DMS153 treated with DMSO at 0.1 percent for 48 hours (cell line): ENCODE results near the gene SCPEP1.
"Not testable (repeated sequence)": the region's sequence is repeated elsewhere in the genome, so short reads cannot be mapped to it uniquely, and the experiment has no call there.

ENCODE experiments used
- DNase-seq: peaks from one replicate; lab custom pipeline; 2025; ENCODE audit not compliant: unreplicated experiment; lab: John Stamatoyannopoulos, UW

SCPEP1 gene

DNA sequence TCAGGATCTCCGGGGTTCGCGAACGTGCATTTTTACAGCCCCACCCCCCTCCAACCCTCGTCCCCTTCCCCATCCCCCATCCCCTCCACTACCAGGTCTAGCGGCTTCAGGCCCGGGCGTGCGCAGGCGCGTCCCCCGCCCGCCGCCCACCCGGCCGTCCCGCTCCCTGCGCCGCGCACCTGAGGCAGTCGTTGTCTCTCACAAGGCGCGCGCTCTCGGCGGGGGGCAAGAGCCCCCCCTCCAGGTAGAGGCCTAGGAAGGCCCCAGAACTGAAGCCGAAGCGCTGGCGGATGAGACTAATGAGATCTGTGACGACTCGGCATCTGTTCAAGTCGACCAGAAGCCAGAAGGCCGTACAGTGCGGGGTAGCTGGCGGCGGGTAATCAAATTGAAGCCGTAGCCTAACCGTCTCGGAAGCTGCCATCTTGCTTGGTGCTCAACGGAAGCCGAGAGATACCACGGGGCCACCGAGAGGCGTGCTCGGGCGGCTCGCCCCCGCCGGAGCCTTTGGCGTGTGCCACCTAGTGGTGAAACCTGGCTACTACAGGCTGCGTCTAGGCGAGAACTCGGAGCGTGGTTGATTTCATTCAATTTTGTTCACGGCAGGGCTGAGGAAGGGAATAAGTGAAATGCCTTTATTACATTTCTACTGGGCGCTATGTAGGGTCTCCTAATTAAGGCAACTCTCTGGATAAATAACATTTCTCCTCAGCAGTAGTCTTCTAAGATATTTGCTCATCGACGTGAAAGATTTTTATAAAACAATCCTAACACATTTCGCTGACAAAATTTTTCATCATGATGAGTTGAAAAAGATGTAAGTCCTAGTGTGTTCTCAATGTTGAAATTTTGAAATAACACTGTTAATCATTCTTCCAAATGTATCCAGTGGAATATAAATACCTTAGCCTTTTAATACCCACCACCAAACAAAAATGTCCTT lies 17.1 kb upstream of the SCPEP1 start, which contains the start of gene COIL:
COIL (minus strand) TSS at position 455 of the 943 bp plus-strand sequence; CDS start at position 424, 31 bp downstream.
- peak; percentile 84 for DNase-seq

DNA sequence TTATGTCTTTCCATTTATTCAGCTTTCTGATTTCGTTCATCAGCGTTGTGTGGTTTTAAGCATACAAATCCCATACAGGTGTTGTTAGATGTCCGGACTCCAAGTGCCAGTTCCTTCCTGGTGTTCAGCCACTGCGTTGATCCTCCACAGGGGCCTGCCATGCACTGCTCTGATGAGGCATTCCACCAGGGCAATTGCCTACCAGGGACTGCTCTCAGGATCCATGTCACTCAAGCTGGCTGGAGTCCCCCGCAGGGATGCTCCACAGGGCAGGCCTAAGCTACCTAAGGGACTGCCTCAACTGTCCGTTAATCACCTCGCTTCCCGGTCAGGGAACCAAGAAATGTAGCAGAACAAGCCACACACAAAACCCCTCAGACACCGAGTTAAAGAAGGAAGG lies 12.7 kb upstream of the SCPEP1 start:
- not testable (repeated sequence) for DNase-seq

DNA sequence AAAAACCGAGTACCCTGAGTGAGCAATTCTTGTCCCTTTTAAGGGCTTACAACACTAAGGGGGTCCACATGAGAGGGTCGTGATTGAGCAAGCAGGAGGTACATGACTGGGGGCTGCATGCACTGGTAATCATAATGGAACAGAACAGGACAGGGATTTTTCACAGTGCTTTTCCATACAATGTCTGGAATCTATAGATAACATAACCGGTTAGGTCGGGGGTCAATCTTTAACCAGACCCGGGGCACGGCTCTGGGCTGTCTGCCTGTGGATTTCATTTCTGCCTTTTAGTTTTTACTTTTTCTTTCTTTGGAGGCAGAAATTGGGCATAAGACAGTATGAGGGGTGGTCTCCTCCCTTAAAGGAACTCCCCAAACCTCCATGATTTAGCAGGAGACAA lies 12.2 kb upstream of the SCPEP1 start:
- DNase-seq, result not testable (repeated sequence)

DNA sequence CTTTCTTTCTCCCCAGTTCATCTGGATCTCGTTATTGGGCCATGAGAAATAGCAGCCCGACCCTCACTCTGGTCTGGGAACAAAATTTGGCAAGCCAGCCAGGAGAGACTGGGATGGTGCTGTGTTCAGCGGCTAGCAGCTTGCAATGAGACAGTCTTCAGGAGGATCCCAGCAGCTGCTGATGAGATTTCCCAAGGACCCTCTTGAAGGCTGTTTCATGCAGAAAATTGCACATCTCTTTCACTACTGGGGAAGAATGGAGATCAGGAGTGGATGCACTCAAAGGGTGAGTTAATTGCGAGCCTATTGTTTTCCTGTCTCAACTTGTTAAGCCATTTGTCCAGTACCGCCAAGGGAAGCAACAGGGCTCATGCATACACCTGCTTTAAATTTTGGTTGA lies 11.6 kb upstream of the SCPEP1 start:
- DNase-seq, result peak; percentile 50

DNA sequence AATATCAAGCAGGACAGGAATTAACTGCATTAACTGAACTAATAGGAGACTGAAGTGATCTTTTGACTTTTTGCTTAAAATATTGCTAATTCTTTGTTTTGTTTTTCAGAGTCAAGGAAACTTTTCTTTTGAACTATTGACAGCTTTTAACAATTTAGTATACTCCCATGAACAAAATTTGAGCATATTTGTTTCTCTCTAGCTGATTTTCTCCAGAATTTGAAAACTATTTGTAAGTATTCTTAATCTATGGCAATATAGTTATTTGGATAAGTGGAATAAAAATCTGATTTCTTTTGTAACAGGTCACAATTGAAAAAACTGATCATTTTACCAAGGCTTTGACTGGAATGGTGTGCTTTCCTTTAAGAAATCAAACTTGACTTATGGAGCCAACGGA lies 7.0 kb upstream of the SCPEP1 start:
- DNase-seq, result no peak

DNA sequence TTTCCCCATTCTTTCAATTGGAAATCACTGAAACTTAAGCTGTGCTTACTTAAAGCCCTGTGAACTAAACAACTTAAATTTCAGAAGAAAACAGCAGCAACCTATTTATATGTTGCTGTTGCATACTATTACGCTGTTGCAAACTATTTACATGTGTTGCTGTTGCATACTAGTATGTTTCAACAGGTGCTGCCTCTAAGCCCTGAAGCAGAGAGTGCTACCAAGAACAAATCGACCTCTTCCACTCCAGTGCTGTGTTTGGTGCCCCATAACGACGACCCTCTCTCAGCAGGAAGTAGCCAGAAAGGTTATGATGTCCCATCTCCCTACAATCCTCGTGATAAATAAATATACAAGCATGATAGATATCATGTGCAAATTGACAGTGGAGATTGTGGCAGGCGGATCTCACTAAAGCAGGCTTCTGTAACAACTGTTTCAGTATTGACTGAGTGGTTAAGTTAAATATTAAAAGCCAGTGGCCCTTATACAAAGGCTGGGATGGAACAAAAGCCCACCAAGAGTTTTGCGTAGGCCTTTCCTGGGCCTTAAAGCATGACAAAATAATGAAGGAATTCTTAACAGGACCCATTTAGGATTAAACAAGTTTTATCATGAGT lies 5.7 kb upstream of the SCPEP1 start:
- no peak for DNase-seq

DNA sequence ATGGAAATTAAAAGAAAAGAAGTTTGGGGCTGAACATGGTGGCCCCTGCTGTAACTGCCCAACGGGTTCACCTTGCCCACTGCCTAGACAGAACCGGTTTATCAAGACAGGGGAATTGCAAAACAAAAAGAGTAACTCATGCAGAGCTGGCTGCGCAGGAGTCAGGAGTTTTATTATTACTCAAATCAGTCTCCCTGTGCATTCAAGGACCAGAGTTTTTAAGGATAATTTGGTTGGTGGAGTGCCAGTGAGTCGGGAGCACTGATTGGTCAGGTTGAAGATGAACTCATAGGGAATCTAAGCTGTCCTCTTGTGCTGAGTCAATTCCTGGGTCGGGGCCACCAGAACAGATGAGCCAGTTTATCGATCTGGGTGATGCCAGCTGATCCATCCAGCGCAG lies 4.4 kb upstream of the SCPEP1 start:
- no peak for DNase-seq

DNA sequence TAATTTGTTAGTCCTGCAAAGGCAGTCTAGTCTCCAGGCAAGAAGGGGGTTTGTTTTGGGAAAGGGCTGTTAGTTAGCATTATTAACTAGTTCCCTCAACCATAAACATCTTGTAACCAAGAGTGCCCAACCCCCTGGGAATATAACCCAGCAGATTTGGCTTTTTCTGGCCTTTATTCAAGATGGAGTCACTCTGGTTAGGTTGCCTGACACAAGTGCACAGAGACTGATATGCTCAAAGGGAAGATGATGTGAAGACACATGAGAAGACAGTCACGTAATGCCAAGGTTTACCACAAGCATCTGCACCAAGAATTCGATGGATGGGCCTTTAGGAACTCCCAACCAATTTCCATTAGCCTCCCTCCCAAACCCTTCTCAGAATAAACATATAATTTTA lies 3.9 kb upstream of the SCPEP1 start:
- no peak for DNase-seq

DNA sequence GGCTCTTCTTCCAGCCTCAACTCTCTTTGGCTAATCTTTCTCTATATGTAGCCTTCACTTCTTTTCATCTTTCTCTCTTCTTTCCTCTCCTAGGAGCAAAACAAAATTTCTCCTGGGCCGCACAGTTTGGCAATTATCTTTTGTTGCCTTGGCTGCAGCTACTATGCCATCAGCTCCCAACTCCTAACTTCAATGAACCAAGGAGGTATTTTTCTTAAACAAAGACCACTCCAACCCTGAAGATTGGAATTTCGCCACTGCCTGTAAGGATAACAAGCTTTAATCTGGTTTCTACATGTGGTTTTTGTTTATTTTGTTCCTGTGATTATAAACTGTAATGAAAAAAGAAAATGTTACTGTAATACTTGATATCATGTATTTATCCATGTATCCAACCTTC lies 2.3 kb upstream of the SCPEP1 start:
- no peak for DNase-seq

DNA sequence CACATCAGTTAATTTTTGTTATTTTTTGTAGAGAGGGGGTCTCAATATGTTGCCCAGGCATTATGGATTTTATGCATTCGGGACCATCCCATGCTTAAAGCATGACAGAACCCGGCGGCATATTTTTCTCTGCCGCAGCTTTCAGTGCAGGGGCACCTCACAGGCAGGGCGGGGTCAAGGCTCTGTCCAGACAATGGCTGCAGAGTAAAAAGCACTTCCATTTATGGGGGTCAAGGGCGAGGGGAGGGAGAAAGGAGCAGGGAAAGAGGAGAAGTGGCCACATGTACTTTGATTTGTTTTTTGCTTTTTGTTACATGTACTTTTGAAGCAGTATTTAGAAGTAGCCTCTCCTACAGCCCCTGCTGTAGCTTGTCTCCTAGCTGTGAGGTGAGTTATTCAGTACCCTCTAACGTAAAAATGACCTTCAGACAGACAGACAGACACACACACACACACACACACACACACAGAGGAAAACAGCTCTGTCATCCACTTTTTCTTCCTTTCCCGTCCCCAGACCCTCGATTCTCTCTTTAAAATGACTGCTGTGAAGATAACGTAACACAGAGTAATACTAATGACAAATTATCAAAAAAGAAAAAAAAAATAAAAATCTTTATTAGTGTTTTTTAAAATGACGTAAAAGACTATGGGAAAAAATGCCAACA lies 856 bp upstream of the SCPEP1 start:
- DNase-seq, result no peak

DNA sequence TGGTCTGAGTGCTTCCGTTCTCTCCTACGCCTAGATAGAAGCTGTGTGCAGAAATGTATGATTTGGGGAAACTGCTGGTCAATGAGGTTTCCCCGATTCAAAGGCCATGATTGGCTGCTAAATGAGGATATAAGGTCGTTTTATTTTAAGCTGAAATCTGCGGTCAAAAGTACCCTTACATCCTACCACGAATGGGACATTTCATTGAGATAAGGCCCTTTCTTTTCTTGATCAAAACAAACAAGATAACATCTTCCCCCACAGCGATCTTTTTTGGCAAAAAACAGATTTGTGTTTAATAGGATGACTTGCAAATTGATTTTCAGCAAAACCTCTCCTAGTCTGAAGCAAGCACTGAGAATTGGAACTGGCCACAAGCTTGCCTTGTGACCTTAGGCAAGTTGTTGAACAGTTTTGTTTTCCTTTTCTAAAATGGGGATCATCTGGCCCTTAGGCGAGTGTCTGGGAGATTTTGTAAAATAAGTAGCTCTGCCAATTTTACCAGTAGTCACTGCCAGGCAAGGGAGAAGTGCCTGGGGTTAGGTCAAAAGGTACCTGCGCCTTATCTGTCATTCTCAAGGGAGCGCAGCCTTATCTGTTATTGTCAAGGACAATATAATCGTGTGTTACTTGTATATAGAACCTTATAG lies 635 bp downstream of the SCPEP1 start:
- no peak for DNase-seq

DNA sequence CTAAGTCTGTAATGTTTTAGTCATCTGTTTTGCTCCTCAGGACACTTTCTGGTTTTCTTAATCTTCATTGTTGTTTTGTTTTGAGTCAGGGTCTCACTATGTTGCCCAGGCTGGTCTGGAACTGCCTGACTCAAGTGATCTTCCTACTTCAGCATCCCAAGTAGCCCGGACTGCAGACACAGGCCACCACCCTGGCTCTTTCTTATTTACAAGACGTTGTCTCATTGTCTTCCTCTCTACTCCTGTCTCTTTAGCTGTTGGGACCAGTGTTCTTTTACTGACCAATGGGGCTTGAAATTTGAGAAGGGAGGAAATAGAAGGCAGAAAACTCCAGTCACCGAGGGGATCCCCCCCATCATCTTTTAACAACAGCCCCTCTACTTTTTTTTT lies 1.2 kb downstream of the SCPEP1 start:
- DNase-seq, result no peak

DNA sequence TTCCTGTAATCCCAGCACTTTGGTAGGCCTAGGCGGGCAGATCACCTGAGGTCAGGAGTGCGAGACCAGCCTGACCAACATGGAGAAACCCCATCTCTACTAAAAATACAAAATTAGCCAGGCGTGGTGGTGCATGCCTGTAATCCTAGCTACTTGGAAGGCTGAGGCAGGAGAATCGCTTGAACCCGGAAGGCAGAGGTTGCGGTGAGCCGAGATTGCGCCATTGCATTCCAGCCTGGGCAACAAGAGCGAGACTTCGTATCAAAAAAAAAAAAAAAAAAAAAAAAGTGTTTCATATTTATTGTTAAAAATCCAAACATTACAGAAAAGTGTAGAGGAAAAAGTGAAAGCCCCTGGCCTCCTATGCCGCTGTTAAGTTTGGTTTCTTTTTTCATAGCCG lies 2.6 kb downstream of the SCPEP1 start:
- not testable (repeated sequence) for DNase-seq

DNA sequence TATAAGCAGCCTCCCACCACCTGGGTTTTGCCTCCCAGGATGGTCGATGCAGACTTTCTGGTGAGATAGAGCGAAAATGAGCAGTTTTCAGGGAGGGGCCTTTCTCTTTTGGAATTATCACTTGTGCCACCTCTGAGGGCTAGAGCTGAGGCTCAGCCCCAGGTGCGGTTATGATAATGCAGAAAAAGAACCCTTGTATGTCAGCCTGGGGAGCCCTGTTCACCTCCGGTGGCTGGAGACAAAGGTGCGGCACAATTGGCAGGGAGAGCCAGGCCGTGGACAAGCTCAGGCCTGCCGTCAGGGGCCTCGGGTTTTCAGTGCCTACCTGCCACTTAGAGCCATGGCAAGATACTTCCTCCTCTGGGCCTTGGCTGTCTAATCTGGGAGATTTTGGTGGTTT lies 4.4 kb downstream of the SCPEP1 start:
- peak; percentile 88 for DNase-seq

DNA sequence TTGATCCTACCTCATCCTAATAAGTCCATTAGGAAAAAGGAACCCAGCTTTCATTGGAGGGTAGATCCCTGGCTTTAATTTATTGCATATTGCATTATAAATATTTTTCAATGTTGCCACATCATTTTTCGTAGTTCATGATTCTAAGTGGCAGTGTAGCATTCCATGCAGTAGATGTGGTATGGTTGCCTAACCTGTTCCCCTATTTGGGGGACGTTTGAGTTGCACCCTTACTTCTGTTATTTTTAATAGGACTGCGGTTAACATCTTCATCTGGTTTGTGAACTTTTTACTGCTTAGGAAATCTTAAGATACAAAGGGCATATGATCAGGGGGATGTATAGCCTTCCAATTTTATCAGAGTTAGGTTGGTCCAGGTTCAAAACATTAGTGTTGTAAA lies 5.4 kb downstream of the SCPEP1 start:
- no peak for DNase-seq

DNA sequence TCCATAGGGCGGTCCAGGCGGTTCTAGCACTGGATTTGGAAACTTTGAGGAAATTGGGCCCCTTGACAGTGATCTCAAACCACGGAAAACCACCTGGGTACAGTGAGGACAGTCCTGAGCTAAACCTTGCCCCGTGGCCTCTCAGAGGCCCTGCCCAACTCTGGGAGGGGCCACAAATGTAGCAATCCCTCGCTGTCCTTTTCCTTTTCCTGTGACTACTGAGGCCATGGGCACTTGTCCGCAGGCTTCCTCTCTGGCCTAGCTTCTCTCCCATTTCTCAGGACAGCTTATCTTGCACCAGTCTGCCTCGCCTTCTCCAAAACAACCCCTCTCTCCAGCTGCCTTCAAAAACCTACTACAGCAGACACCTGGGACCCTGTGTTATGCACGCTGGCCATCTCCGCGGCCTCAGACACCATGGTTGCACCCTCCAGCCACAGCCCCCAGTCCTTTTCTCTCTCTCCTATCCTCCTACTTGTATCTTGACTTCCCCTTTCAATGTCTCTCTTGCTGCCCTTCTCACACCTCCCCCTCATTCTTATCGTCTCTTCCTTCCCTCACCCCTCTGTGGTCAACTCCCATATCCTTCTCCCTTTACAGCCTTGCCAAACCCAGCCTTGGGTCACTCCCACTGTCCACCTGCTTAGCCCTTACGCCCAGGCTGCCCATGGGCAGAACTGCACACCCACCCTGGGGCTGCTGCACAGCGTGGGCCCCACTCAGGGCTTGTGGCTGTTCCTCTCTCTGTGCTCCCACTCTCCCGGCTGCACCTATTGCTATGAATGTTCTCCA lies 7.6 kb downstream of the SCPEP1 start:
- DNase-seq, result no peak

DNA sequence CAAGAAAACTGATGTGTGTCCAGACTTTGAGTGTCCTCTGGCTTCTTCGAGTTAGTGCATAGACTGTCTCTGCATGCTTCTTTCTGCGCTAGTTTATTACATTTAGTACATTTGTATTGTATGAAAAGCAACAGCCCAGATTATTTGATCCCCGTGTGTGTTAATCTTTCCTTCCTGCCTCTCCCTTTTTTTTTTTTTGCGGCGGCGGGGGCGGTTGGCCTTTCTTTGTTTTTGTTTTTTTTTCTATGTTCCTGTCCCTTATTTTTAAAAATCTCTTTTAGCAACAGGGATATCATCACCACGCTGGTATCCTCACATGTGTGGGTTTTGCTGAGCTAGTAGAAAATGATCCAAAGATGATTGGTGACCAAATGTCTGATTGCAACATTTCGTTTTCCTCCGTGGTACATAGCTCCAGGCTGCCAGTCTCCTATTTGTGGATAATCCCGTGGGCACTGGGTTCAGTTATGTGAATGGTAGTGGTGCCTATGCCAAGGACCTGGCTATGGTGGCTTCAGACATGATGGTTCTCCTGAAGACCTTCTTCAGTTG lies 9.4 kb downstream of the SCPEP1 start:
- DNase-seq, result no peak

DNA sequence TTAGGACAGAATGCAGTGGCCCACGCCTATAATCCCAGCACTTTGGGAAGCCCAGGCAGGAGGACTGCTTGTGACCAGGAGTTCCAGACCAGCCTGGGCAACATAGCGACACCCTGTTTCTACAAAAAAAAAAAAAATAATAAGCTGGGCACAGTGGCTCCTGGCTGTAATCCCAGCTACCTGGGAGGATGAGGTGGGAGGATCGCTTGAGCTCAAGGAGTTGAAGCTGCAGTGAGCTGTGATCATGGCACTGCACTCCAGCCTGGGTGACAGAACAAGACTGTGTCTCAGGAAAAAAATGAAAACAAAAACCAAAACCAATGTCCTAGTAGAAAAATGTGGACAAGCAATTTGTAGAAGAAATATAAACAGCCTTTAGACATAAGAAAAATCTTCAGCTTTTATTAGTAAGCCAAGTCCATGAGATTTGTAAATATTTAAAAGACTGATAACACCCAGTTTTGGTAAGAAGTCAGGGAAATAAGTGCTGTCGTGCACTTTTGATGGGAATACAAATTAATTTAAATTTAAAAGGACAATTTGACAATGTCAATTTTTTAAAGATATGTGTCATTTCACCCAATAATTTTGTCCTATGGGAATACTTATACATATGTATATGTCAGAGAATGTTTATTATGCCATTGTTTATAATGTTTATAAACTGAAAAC lies 11.1 kb downstream of the SCPEP1 start:
- no peak for DNase-seq

DNA sequence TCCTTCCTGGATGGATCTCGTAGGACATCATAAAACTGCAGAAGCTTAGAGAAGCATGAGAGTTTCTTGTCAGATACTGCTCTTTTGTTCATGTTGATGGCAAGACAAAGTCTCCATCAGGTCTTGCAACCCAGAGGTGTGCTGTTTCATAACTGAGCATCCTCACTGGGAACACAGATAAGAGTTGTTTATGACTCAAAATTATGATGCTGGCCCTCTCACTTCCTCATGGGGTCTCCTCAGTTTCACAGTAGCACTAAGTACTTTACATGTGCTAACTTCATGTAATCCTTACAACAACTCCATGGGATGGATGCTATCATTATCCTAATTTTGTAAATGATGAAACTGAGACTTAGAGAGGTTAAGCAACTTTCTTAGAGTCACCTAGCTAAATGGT lies 14.4 kb downstream of the SCPEP1 start:
- DNase-seq, result no peak
